Keratinocyte (primary cell): ENCODE data around the gene LSM14A. TPM values are rescaled to one million over a fixed set of nuclear protein-coding genes. Genes with fewer than 3 reads are reported as not detected.

Experiments
- DNase-seq: peaks from one replicate; pipeline ENCODE4 v3.0.0-alpha.2; 2011; ENCODE audit warnings: low read depth, missing footprints, low spot score
- FAIRE-seq: peaks from 2 replicates; lab custom pipeline; 2011; peaks lifted over from hg19 to GRCh38; lab: Jason Lieb, UNC
- H2AFZ ChIP-seq: 2 replicates; pipeline ENCODE4 v1.6.0; 2012; ENCODE audit warnings: low read length, control low read depth, inconsistent platforms; ENCODE audit not compliant: control insufficient read depth
- H3K27ac ChIP-seq: 2 replicates; pipeline ENCODE4 v1.5.1; 2011; ENCODE audit warnings: low read length; ENCODE audit not compliant: control insufficient read depth, insufficient read depth
- H3K27me3 ChIP-seq: 3 replicates; pipeline ENCODE4 v1.6.0; 2011; ENCODE audit warnings: low read length; ENCODE audit not compliant: control insufficient read depth, insufficient read depth; ENCODE audit errors: extremely low read depth
- H3K36me3 ChIP-seq, 2 experiments: 2 replicates in 1 of 2; 3 replicates in 1 of 2; pipeline ENCODE4 v1.5.1; 2011; ENCODE audit warnings: low read length in 2 of 2, mild to moderate bottlenecking in 1 of 2; ENCODE audit not compliant: control insufficient read depth in 2 of 2, insufficient read depth in 2 of 2; ENCODE audit errors: extremely low read depth in 1 of 2
- H3K4me1 ChIP-seq: 3 replicates; pipeline ENCODE4 v1.5.1; 2011; ENCODE audit warnings: low read length; ENCODE audit not compliant: control insufficient read depth, insufficient read depth; ENCODE audit errors: extremely low read depth
- H3K4me2 ChIP-seq: 3 replicates; pipeline ENCODE4 v1.6.0; 2011; ENCODE audit warnings: low read depth, low read length; ENCODE audit not compliant: control insufficient read depth, insufficient read depth; ENCODE audit errors: extremely low read depth
- H3K4me3 ChIP-seq, 3 experiments: fragments of 200-600 bp in 1 of 3; sonication (generic) in 1 of 3; 2 replicates in 2 of 3; 3 replicates in 1 of 3; pipeline ENCODE4 v1.5.1; 2011 to 2016; ENCODE audit warnings: low read length in 3 of 3, mild to moderate bottlenecking in 3 of 3, control low read depth in 2 of 3, inconsistent platforms in 1 of 3, low read depth in 1 of 3, mixed read lengths in 1 of 3, mixed run types in 1 of 3, moderate library complexity in 1 of 3; ENCODE audit not compliant: control insufficient read depth in 2 of 3, insufficient read depth in 2 of 3; ENCODE audit errors: extremely low read depth in 1 of 3
- H3K79me2 ChIP-seq: 2 replicates; pipeline ENCODE4 v1.6.0; 2012; ENCODE audit warnings: low read length; ENCODE audit not compliant: control insufficient read depth, insufficient read depth
- H3K9ac ChIP-seq: 3 replicates; pipeline ENCODE4 v1.6.0; 2011; ENCODE audit warnings: low read length; ENCODE audit not compliant: control insufficient read depth, insufficient read depth; ENCODE audit errors: extremely low read depth
- H3K9me1 ChIP-seq: 3 replicates; pipeline ENCODE4 v1.6.0; 2011; ENCODE audit warnings: low read length; ENCODE audit not compliant: control insufficient read depth, insufficient read depth; ENCODE audit errors: extremely low read depth
- H3K9me3 ChIP-seq: 2 replicates; pipeline ENCODE4 v1.5.1; 2012; ENCODE audit warnings: low read depth, low read length; ENCODE audit not compliant: control insufficient read depth
- H4K20me1 ChIP-seq: 3 replicates; pipeline ENCODE4 v1.6.0; 2011; ENCODE audit warnings: low read length; ENCODE audit not compliant: control insufficient read depth, insufficient read depth; ENCODE audit errors: extremely low read depth
- CTCF ChIP-seq, 3 experiments: IDR thresholded peaks in 1 of 3; conservative IDR thresholded peaks in 1 of 3; optimal IDR thresholded peaks in 1 of 3; 2 replicates in 2 of 3; 3 replicates in 1 of 3; pipeline versions ENCODE3 to v1.5.1; 2011; ENCODE audit warnings: low read length in 3 of 3, mild to moderate bottlenecking in 3 of 3, moderate library complexity in 2 of 3, control low read depth in 1 of 3, inconsistent platforms in 1 of 3; ENCODE audit not compliant: insufficient read depth in 2 of 3; ENCODE audit errors: extremely low read depth in 1 of 3
- EZH2 ChIP-seq: IDR thresholded peaks from one replicate; pipeline ENCODE4 v1.6.1; 2012; ENCODE audit warnings: inconsistent platforms, mild to moderate bottlenecking, low read length, moderate library complexity
- dilution Hi-C: fragments of 300-500 bp; cut with MboI; formaldehyde crosslinking; loops from one replicate; pipeline ENCODE4 v1.7.0; 2020; ENCODE audit warnings: low sequenced_read_pairs; ENCODE audit not compliant: extremely low pct_ligation_motif_present
- polyA plus RNA-seq, 5 experiments: library from polyadenylated mRNA; depleted of rRNA in 3 of 5; stranded (reverse) in 3 of 5; stranded (forward) in 1 of 5; unstranded in 1 of 5; fragments of >200 nt; gene quantifications; 1 replicate in 1 of 5; 2 replicates in 3 of 5; 3 replicates in 1 of 5; pipeline versions ENCODE4 v1.2.1 to v1.2.3, GENCODE V29; 2011 to 2012; ENCODE audit warnings: missing spikeins in 2 of 5, low read depth in 1 of 5, low replicate concordance in 1 of 5

Gene LSM14A
- polyA plus RNA-seq, 1 donor (not counting 4 experiments of a cell fraction or from before 2014, with no cell fraction given): 103 TPM

GRCh38 chr19:34176581-34176980, 4.3 kb downstream of the LSM14A start:
- Histone ChIP-seq H3K27me3 (no peaks in the 10 kb centered on the region), H3K9ac (no peak overlapping the region), H3K9me1 (peaks cover 3% of the 10 kb centered on the region), H3K4me1 (peaks cover 42% of the 10 kb centered on the region), H3K36me3 (peaks cover 0 to 3% of the 10 kb centered on the region in 2 experiments), H4K20me1 (peaks cover 11% of the 10 kb centered on the region), H2AFZ (no peak overlapping the region), H3K79me2 (peaks cover 92% of the 10 kb centered on the region), H3K9me3 (no peaks in the 10 kb centered on the region), H3K4me2 (peak overlapping the region; percentile 98), H3K4me3 (no peak overlapping the region), H3K27ac (no peak overlapping the region)
- TF ChIP-seq CTCF (optimal IDR thresholded peaks at IDR 0.05 in 1 of 3, IDR thresholded peaks at IDR 0.05 in 1 of 3, conservative IDR thresholded peaks at IDR 0.05 in 1 of 3; ENCODE audit: extremely low read depth in 1 of 3, insufficient read depth in 2 of 3, low read length in 3 of 3): no peak
- no peak for TF ChIP-seq EZH2
- DNase-seq (no peak), FAIRE-seq (no peak)
- dilution Hi-C loops: no loop called here

GRCh38 chr19:34178274-34178610, 5.9 kb downstream of the LSM14A start:
- dilution Hi-C loops: no loop called here
- no peaks in the 10 kb centered on the region for H3K27me3 ChIP-seq
- DNase-seq (no peak), FAIRE-seq (no peak)
- no peak overlapping the region for H2AFZ ChIP-seq
- H4K20me1 ChIP-seq: peaks cover 14% of the 10 kb centered on the region
- H3K4me2 ChIP-seq: peak overlapping the region; percentile 31
- H3K9me3 ChIP-seq: no peaks in the 10 kb centered on the region
- TF ChIP-seq CTCF (optimal IDR thresholded peaks at IDR 0.05 in 1 of 3, IDR thresholded peaks at IDR 0.05 in 1 of 3, conservative IDR thresholded peaks at IDR 0.05 in 1 of 3; ENCODE audit: extremely low read depth in 1 of 3, insufficient read depth in 2 of 3, low read length in 3 of 3) (no peak), EZH2 (no peak)
- peaks cover 39% of the 10 kb centered on the region for H3K4me1 ChIP-seq
- H3K9me1 ChIP-seq: peaks cover 3% of the 10 kb centered on the region
- H3K4me3 ChIP-seq: no peak overlapping the region
- H3K79me2 ChIP-seq: peaks cover 99% of the 10 kb centered on the region
- no peak overlapping the region for H3K27ac ChIP-seq
- H3K36me3 ChIP-seq: peaks cover 2 to 3% of the 10 kb centered on the region in 2 experiments
- H3K9ac ChIP-seq: no peak overlapping the region
